HepG2 (cell line): ENCODE data around the gene DELE1. TPM values are rescaled to one million over a fixed set of nuclear protein-coding genes. Genes with fewer than 3 reads are reported as not detected.

Experiments used
- ELF3 ChIP-seq: IDR thresholded peaks from 2 replicates; pipeline ENCODE4 v1.6.1; 2016; ENCODE audit warnings: missing genetic modification reagents, missing compliant biosample characterization
- ETV5 ChIP-seq: IDR thresholded peaks from 2 replicates; pipeline ENCODE4 v1.6.1; 2018; ENCODE audit warnings: missing biosample characterization, missing genetic modification reagents, inconsistent platforms, borderline replicate concordance
- MEF2D ChIP-seq: sonication (generic); formaldehyde crosslinking; IDR thresholded peaks from 2 replicates; pipeline ENCODE4 v1.5.1; 2020; ENCODE audit warnings: mild to moderate bottlenecking, missing genetic modification reagents
- NBN ChIP-seq: fragments of 450-650 bp; conservative IDR thresholded peaks from 2 replicates; pipeline ENCODE4 v1.6.1; 2017
- NR2C2 ChIP-seq: sonication (generic); formaldehyde crosslinking; IDR thresholded peaks from 2 replicates; pipeline ENCODE4 v1.4.0; 2020; ENCODE audit warnings: missing genetic modification reagents, mild to moderate bottlenecking, moderate library complexity, borderline replicate concordance
- SOX6 ChIP-seq, 2 experiments: fragments of 450-650 bp in 1 of 2; sonication (generic) in 1 of 2; formaldehyde crosslinking in 1 of 2; IDR thresholded peaks; 2 replicates each; pipeline versions ENCODE4 v1.4.0 to v1.6.1; 2017 to 2020; ENCODE audit warnings: antibody characterized with exemption in 1 of 2, mild to moderate bottlenecking in 1 of 2, missing genetic modification reagents in 1 of 2
- TBX2 ChIP-seq: sonication (generic); formaldehyde crosslinking; IDR thresholded peaks from 2 replicates; pipeline ENCODE4 v1.5.0; 2020; ENCODE audit warnings: missing genetic modification reagents, mild to moderate bottlenecking, borderline replicate concordance
- ZKSCAN5 ChIP-seq: sonication (generic); formaldehyde crosslinking; IDR thresholded peaks from 2 replicates; pipeline ENCODE4 v1.5.1; 2020; ENCODE audit warnings: mild to moderate bottlenecking, missing genetic modification reagents
- ZMYM3 ChIP-seq: sonication (generic); formaldehyde crosslinking; IDR thresholded peaks from 2 replicates; pipeline ENCODE4 v1.5.1; 2020; ENCODE audit warnings: mild to moderate bottlenecking, missing genetic modification reagents
- ZNF12 ChIP-seq: sonication (generic); formaldehyde crosslinking; IDR thresholded peaks from 2 replicates; pipeline ENCODE4 v1.5.0; 2020; ENCODE audit warnings: missing genetic modification reagents
- ZNF292 ChIP-seq: sonication (generic); formaldehyde crosslinking; IDR thresholded peaks from 2 replicates; pipeline ENCODE4 v1.8.1; 2022; ENCODE audit warnings: mild to moderate bottlenecking, low read depth, missing genetic modification reagents, borderline replicate concordance
- ZNF670 ChIP-seq: sonication (generic); formaldehyde crosslinking; IDR thresholded peaks from 2 replicates; pipeline ENCODE4 v1.8.0; 2022; ENCODE audit warnings: mild to moderate bottlenecking, missing genetic modification reagents, borderline replicate concordance
- ZNF746 ChIP-seq: sonication (generic); formaldehyde crosslinking; IDR thresholded peaks from 2 replicates; pipeline ENCODE4 v1.8.0; 2022; ENCODE audit warnings: mild to moderate bottlenecking, missing genetic modification reagents
- ZNF766 ChIP-seq: sonication (generic); formaldehyde crosslinking; IDR thresholded peaks from 2 replicates; pipeline ENCODE4 v1.5.0; 2020; ENCODE audit warnings: missing genetic modification reagents, borderline replicate concordance
- ZNF792 ChIP-seq: IDR thresholded peaks from 2 replicates; pipeline ENCODE4 v1.6.1; 2016
- polyA plus RNA-seq, 8 experiments: library from polyadenylated mRNA; depleted of rRNA in 3 of 8; stranded (reverse) in 7 of 8; unstranded in 1 of 8; fragments of >200 nt; fragmentation: Illumina TruSeq in 4 of 8; extraction: Trizol in 4 of 8; gene quantifications; 2 replicates each; pipeline versions ENCODE4 v1.2.1 to v1.2.3, GENCODE V29; 2011 to 2016; ENCODE audit warnings: low read depth in 4 of 8, missing spikeins in 1 of 8, mixed read lengths in 1 of 8; ENCODE audit not compliant: insufficient read depth in 1 of 8
- total RNA-seq, 5 experiments: library from RNA; depleted of rRNA; stranded (reverse); fragments of >200 nt; fragmentation: Illumina TruSeq; extraction: Trizol; gene quantifications; 2 replicates each; pipeline ENCODE4 v1.2.3, GENCODE V29; 2016; ENCODE audit warnings: low read depth in 1 of 5
- TF ChIP-seq, protein P1 (sequence below), 2 experiments: sonication (generic) in 1 of 2; formaldehyde crosslinking in 1 of 2; IDR thresholded peaks; 2 replicates each; pipeline versions ENCODE4 v1.4.0 to v1.6.1; 2018 to 2020; ENCODE audit warnings: missing genetic modification reagents in 2 of 2, borderline replicate concordance in 1 of 2, low read depth in 1 of 2, mild to moderate bottlenecking in 1 of 2, missing biosample characterization in 1 of 2
- TF ChIP-seq, protein P2 (sequence below): sonication (generic); formaldehyde crosslinking; IDR thresholded peaks from 2 replicates; pipeline ENCODE4 v1.5.1; 2020; ENCODE audit warnings: mild to moderate bottlenecking, missing genetic modification reagents, moderate library complexity
- TF ChIP-seq, protein P3 (sequence below): sonication (generic); formaldehyde crosslinking; IDR thresholded peaks from 2 replicates; pipeline ENCODE4 v1.5.0; 2020; ENCODE audit warnings: missing genetic modification reagents
- TF ChIP-seq, protein P4 (sequence below): sonication (generic); formaldehyde crosslinking; IDR thresholded peaks from 2 replicates; pipeline ENCODE4 v1.4.0; 2020; ENCODE audit warnings: missing genetic modification reagents
- TF ChIP-seq, protein P5 (sequence below): IDR thresholded peaks from 2 replicates; pipeline ENCODE4 v1.6.1; 2012; ENCODE audit warnings: inconsistent platforms

DELE1 gene
- total and polyA plus RNA-seq, 2 of the 13 experiments (the other 11 are each of a cell fraction or from before 2014, with no cell fraction given): 57.5 to 90.3 TPM

DNA sequence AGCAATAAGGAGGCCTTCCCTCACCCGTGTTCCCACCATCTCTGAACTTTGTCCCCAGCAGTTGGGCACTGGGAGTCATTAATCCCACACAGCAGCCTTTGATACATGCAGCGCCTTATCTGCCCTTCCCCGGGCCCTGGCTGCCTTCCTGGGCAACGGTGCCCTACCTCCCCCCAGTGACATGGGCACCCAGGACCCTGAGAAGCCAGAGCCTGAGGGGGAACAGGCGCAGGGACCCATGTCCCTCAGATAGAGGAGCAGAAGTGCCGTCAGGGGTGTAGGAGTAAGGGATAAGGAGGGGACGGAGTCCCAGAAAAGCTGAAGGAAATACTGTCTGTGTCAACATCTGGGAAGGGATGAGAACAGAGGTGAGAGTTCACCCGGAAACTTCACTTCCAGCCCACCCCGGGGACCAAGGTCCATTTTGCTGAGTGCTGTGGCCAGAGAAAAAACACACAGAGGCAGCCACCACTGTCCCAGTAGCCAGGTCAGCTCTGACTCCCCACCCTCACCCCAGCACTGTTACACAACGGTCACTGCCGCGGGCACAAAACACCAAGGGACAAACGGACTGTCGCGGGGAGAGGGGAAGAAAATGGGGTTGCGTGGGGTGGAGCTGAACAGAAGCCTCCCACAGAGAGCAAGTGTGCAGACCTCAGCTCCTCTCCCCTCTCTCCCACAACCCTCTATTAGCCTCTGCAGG lies 49.3 kb upstream of the DELE1 start (continued):
- TF ChIP-seq, protein P1, sequence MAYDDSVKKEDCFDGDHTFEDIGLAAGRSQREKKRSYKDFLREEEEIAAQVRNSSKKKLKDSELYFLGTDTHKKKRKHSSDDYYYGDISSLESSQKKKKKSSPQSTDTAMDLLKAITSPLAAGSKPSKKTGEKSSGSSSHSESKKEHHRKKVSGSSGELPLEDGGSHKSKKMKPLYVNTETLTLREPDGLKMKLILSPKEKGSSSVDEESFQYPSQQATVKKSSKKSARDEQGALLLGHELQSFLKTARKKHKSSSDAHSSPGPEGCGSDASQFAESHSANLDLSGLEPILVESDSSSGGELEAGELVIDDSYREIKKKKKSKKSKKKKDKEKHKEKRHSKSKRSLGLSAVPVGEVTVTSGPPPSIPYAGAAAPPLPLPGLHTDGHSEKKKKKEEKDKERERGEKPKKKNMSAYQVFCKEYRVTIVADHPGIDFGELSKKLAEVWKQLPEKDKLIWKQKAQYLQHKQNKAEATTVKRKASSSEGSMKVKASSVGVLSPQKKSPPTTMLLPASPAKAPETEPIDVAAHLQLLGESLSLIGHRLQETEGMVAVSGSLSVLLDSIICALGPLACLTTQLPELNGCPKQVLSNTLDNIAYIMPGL (CRISPR knock-in tag; IDR thresholded peaks at IDR 0.05; ENCODE audit: borderline replicate concordance in 1 of 2, low read depth in 1 of 2): peak in 1 of 2 experiments; percentile 33; a peak in 1 of 4 replicates
- peak; percentile 90 for TF ChIP-seq ZKSCAN5 (CRISPR knock-in tag)
- 0 out of 2 replicates have a peak, but pooled peaks have one; percentile 53 for TF ChIP-seq ZNF746
- peak; percentile 86 for TF ChIP-seq NR2C2 (CRISPR knock-in tag)
- TF ChIP-seq ZNF12: no peak
- 0 out of 2 replicates have a peak, but pooled peaks have one; percentile 31 for TF ChIP-seq ZNF670 (CRISPR knock-in tag)
- peak; percentile 79; the same call in 1 of the 2 replicates for TF ChIP-seq ETV5 (CRISPR knock-in tag)
- peak; percentile 61 for TF ChIP-seq TBX2
- 0 out of 2 replicates have a peak, but pooled peaks have one; percentile 7 for TF ChIP-seq MEF2D (CRISPR knock-in tag)
- no peak for TF ChIP-seq NBN
- TF ChIP-seq ZMYM3 (CRISPR knock-in tag): peak; percentile 68
- TF ChIP-seq, protein P2, sequence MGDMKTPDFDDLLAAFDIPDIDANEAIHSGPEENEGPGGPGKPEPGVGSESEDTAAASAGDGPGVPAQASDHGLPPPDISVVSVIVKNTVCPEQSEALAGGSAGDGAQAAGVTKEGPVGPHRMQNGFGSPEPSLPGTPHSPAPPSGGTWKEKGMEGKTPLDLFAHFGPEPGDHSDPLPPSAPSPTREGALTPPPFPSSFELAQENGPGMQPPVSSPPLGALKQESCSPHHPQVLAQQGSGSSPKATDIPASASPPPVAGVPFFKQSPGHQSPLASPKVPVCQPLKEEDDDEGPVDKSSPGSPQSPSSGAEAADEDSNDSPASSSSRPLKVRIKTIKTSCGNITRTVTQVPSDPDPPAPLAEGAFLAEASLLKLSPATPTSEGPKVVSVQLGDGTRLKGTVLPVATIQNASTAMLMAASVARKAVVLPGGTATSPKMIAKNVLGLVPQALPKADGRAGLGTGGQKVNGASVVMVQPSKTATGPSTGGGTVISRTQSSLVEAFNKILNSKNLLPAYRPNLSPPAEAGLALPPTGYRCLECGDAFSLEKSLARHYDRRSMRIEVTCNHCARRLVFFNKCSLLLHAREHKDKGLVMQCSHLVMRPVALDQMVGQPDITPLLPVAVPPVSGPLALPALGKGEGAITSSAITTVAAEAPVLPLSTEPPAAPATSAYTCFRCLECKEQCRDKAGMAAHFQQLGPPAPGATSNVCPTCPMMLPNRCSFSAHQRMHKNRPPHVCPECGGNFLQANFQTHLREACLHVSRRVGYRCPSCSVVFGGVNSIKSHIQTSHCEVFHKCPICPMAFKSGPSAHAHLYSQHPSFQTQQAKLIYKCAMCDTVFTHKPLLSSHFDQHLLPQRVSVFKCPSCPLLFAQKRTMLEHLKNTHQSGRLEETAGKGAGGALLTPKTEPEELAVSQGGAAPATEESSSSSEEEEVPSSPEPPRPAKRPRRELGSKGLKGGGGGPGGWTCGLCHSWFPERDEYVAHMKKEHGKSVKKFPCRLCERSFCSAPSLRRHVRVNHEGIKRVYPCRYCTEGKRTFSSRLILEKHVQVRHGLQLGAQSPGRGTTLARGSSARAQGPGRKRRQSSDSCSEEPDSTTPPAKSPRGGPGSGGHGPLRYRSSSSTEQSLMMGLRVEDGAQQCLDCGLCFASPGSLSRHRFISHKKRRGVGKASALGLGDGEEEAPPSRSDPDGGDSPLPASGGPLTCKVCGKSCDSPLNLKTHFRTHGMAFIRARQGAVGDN (CRISPR knock-in tag): peak; percentile 48
- TF ChIP-seq, protein P3, sequence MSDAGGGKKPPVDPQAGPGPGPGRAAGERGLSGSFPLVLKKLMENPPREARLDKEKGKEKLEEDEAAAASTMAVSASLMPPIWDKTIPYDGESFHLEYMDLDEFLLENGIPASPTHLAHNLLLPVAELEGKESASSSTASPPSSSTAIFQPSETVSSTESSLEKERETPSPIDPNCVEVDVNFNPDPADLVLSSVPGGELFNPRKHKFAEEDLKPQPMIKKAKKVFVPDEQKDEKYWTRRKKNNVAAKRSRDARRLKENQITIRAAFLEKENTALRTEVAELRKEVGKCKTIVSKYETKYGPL (CRISPR knock-in tag): peak; percentile 86; the same call in 1 of the 2 replicates
- no peak for TF ChIP-seq ZNF792 (CRISPR knock-in tag)
- TF ChIP-seq ELF3: peak; percentile 68
- no peak for TF ChIP-seq ZNF766 (CRISPR knock-in tag)
- TF ChIP-seq, protein P4, sequence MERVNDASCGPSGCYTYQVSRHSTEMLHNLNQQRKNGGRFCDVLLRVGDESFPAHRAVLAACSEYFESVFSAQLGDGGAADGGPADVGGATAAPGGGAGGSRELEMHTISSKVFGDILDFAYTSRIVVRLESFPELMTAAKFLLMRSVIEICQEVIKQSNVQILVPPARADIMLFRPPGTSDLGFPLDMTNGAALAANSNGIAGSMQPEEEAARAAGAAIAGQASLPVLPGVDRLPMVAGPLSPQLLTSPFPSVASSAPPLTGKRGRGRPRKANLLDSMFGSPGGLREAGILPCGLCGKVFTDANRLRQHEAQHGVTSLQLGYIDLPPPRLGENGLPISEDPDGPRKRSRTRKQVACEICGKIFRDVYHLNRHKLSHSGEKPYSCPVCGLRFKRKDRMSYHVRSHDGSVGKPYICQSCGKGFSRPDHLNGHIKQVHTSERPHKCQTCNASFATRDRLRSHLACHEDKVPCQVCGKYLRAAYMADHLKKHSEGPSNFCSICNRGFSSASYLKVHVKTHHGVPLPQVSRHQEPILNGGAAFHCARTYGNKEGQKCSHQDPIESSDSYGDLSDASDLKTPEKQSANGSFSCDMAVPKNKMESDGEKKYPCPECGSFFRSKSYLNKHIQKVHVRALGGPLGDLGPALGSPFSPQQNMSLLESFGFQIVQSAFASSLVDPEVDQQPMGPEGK (CRISPR knock-in tag): 0 out of 2 replicates have a peak, but pooled peaks have one; percentile 52
- TF ChIP-seq ZNF292 (CRISPR knock-in tag): peak; percentile 34; the same call in 1 of the 2 replicates
- TF ChIP-seq, protein P5, sequence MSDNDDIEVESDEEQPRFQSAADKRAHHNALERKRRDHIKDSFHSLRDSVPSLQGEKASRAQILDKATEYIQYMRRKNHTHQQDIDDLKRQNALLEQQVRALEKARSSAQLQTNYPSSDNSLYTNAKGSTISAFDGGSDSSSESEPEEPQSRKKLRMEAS: no peak
- no peak for TF ChIP-seq SOX6 (IDR thresholded peaks at IDR 0.05)
- TF ChIP-seq SOX6 (CRISPR knock-in tag; IDR thresholded peaks at IDR 0.05): peak; percentile 44
